SK-N-MC (cell line): ENCODE measurements around the gene C9orf152.

ENCODE experiments used
- EZH2 ChIP-seq: fragments of 200-600 bp; sonication (generic); IDR thresholded peaks from one replicate; pipeline ENCODE4 v1.6.1; 2017; ENCODE audit warnings: antibody characterized with exemption
- FOXP2 ChIP-seq: optimal IDR thresholded peaks from 2 replicates; pipeline ENCODE3; 2011; ENCODE audit warnings: mild to moderate bottlenecking, moderate library complexity; ENCODE audit not compliant: insufficient read depth; ENCODE audit errors: extremely low read length, control extremely low read depth
- POLR2AphosphoS5 ChIP-seq: IDR thresholded peaks from 2 replicates; pipeline ENCODE4 v1.6.1; 2012; ENCODE audit warnings: mild to moderate bottlenecking, low read depth, low read length, borderline replicate concordance

DNA sequence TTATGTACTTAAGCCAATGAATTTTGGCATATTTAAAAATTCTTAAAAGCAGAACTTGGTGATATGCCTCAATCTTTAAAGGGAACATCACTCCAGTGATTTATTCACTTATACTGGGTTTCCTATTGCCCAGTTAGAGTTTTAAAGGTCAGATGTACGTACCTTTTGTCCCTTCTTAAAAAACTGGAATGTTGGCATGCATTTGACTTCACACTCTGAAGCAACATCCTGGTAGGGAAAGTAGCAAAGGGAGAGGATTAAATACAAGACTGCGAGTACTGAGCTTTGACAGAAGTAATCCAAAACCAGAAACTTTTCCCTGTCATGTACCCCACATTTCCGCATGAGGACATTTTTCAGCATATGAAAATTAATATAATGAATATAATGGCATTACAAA, 36.7 kb upstream of the C9orf152 start:
- TF ChIP-seq POLR2AphosphoS5 (no peak), EZH2 (no peak), FOXP2 (no peak)
